ENCODE results near the gene KMT2C.
A peak's percentile ranks its signal among the peaks of the same experiment; 100 is the strongest.

Gene KMT2C

DNA sequence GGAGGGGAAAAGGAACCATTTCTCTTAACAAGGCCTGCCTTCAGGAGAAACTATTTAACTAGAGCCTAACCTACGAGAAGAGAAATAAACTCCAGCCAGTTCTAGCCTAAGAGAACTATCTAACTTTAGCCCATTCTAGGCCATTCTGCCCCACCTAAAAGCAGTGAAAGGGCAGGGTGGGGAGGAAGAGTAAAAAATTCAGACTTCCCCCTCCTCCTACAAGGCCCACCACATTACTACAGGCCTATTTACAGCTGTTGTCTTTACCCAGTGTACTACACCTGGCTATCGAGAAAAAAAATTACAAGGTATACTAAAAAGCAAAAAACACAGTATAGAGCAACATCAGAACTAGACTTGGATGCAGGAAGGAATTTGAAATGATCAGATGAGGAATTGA, 93.0 kb downstream of the KMT2C start:
- Histone ChIP-seq H3K36me3 (no peaks in the 10 kb centered on the region; the same call in 1 of the 2 replicates), H3K4me3 (ENCODE audit: low read depth, low read length) (no peak overlapping the region), H3K9me3 (no peaks in the 10 kb centered on the region), H3K27me3 (no peaks in the 10 kb centered on the region), H3K4me1 (peaks cover 3% of the 10 kb centered on the region)
- no peak for TF ChIP-seq CTCF (IDR thresholded peaks at IDR 0.05; ENCODE audit: low read depth, low read length)
- DNase-seq, result no peak

GRCh38 chr7:152341914-152342236, 93.9 kb downstream of the KMT2C start:
- Histone ChIP-seq H3K9me3 (no peaks in the 10 kb centered on the region), H3K27me3 (no peaks in the 10 kb centered on the region), H3K4me3 (ENCODE audit: low read depth, low read length) (no peak overlapping the region), H3K4me1 (peaks cover 3% of the 10 kb centered on the region), H3K36me3 (no peaks in the 10 kb centered on the region; the same call in 1 of the 2 replicates)
- DNase-seq, result no peak
- no peak for TF ChIP-seq CTCF (IDR thresholded peaks at IDR 0.05; ENCODE audit: low read depth, low read length)

GRCh38 chr7:152341039-152341913, 94.5 kb downstream of the KMT2C start:
- peaks cover 6% of the 10 kb centered on the region for H3K4me1 ChIP-seq
- DNase-seq, result peak; percentile 45
- H3K27me3 ChIP-seq, result no peaks in the 10 kb centered on the region
- peak; percentile 73 for TF ChIP-seq CTCF (IDR thresholded peaks at IDR 0.05; ENCODE audit: low read depth, low read length)
- no peak overlapping the region for H3K4me3 ChIP-seq (ENCODE audit: low read depth, low read length)
- H3K9me3 ChIP-seq, result no peaks in the 10 kb centered on the region
- H3K36me3 ChIP-seq, result no peaks in the 10 kb centered on the region; the same call in 1 of the 2 replicates

- H3K27me3 ChIP-seq, result no peaks in the 10 kb centered on the region
- H3K4me3 ChIP-seq (ENCODE audit: low read depth, low read length), result no peak overlapping the region
- peaks cover 9% of the 10 kb centered on the region for H3K4me1 ChIP-seq
- no peaks in the 10 kb centered on the region for H3K9me3 ChIP-seq
- no peak for TF ChIP-seq CTCF (IDR thresholded peaks at IDR 0.05; ENCODE audit: low read depth, low read length)
- no peaks in the 10 kb centered on the region; the same call in 1 of the 2 replicates for H3K36me3 ChIP-seq
- no peak for DNase-seq
Observed at GRCh38 chr7:152340161-152340560, 95.6 kb downstream of the KMT2C start.

DNA sequence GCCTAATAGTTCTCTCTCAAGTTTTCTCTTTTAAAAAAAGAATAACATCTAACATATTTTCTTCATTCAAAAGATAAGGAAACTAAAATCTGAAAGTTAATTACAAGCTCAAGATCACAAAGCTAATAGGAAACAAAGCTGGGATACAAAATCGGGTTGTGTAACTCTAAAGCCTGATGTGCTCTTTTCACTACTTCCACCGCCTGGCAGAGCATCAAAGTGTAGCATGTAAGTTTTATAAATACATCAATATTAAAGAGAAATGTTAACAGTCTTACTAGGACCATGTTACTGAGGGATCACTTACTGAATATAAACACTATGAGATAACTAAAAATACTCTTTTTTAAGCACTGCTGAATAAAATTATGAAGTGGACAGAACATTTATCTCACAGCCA, 97.2 kb downstream of the KMT2C start:
- no peak for TF ChIP-seq CTCF (IDR thresholded peaks at IDR 0.05; ENCODE audit: low read depth, low read length)

GRCh38 chr7:152336754-152337368, 98.9 kb downstream of the KMT2C start:
- peak; percentile 24 for DNase-seq
- Histone ChIP-seq H3K4me3 (ENCODE audit: low read depth, low read length) (no peak overlapping the region), H3K9me3 (no peaks in the 10 kb centered on the region), H3K4me1 (peaks cover 9% of the 10 kb centered on the region), H3K36me3 (no peaks in the 10 kb centered on the region; the same call in 1 of the 2 replicates), H3K27me3 (no peaks in the 10 kb centered on the region)
- peak; percentile 62 for TF ChIP-seq CTCF (IDR thresholded peaks at IDR 0.05; ENCODE audit: low read depth, low read length)

More for the DNA sequence above, 97.2 kb downstream of the KMT2C start:
- H3K36me3 ChIP-seq, result no peaks in the 10 kb centered on the region; the same call in 1 of the 2 replicates
- H3K4me1 ChIP-seq, result peaks cover 9% of the 10 kb centered on the region
- no peaks in the 10 kb centered on the region for H3K9me3 ChIP-seq
- no peak for DNase-seq
- H3K27me3 ChIP-seq, result no peaks in the 10 kb centered on the region
- H3K4me3 ChIP-seq (ENCODE audit: low read depth, low read length), result no peak overlapping the region
